PFSK-1 (cell line): ENCODE data around the gene GMPR2.

ENCODE experiments used
- FOXP2 ChIP-seq: optimal IDR thresholded peaks from 2 replicates; pipeline ENCODE3; 2011; ENCODE audit warnings: borderline replicate concordance, control low read depth, inconsistent platforms; ENCODE audit not compliant: insufficient read depth; ENCODE audit errors: extremely low read length, extremely low read depth
- POLR2AphosphoS5 ChIP-seq: IDR thresholded peaks from 2 replicates; pipeline ENCODE4 v1.6.1; 2012; ENCODE audit warnings: low read depth, mild to moderate bottlenecking, control low read depth, low read length, moderate library complexity
- TAF1 ChIP-seq: IDR thresholded peaks from 2 replicates; pipeline ENCODE4 v1.6.1; 2012; ENCODE audit warnings: low read length, control low read depth, borderline replicate concordance; ENCODE audit not compliant: insufficient read depth
- TF ChIP-seq, protein P1 (sequence below), 2 experiments: IDR thresholded peaks; 2 replicates each; pipeline versions ENCODE4 v1.6.1 to v1.8.0; 2011 to 2012; ENCODE audit warnings: low read depth in 2 of 2, low read length in 2 of 2, control low read depth in 1 of 2, inconsistent platforms in 1 of 2, mild to moderate bottlenecking in 1 of 2, moderate library complexity in 1 of 2; ENCODE audit not compliant: insufficient read depth in 1 of 2

DNA sequence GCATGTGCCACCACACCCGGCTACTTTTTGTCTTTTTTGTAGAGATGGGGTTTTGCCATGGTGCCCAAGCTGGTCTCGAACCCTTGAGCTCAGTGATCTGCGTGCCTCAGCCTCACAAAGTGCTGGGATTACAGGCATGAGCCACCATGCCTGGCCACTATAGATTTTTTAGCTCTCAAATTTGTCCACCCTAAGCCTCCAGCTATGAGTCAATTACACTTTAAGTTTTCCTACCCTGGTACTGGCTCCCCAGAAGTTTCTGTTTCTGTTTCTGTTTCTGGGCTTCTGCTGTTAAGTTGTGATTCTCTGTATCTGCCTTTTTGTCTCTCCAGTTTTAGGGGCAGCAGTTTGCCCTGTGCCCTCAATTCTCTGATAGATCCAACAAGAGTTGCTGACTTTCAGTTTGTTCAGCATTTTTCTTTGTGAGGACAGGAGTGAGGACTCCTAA, 14.1 kb downstream of the GMPR2 start:
- TF ChIP-seq TAF1 (no peak), POLR2AphosphoS5 (no peak), FOXP2 (no peak)
- TF ChIP-seq, protein P1, sequence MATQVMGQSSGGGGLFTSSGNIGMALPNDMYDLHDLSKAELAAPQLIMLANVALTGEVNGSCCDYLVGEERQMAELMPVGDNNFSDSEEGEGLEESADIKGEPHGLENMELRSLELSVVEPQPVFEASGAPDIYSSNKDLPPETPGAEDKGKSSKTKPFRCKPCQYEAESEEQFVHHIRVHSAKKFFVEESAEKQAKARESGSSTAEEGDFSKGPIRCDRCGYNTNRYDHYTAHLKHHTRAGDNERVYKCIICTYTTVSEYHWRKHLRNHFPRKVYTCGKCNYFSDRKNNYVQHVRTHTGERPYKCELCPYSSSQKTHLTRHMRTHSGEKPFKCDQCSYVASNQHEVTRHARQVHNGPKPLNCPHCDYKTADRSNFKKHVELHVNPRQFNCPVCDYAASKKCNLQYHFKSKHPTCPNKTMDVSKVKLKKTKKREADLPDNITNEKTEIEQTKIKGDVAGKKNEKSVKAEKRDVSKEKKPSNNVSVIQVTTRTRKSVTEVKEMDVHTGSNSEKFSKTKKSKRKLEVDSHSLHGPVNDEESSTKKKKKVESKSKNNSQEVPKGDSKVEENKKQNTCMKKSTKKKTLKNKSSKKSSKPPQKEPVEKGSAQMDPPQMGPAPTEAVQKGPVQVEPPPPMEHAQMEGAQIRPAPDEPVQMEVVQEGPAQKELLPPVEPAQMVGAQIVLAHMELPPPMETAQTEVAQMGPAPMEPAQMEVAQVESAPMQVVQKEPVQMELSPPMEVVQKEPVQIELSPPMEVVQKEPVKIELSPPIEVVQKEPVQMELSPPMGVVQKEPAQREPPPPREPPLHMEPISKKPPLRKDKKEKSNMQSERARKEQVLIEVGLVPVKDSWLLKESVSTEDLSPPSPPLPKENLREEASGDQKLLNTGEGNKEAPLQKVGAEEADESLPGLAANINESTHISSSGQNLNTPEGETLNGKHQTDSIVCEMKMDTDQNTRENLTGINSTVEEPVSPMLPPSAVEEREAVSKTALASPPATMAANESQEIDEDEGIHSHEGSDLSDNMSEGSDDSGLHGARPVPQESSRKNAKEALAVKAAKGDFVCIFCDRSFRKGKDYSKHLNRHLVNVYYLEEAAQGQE (IDR thresholded peaks at IDR 0.05; ENCODE audit: insufficient read depth in 1 of 2, low read depth in 2 of 2, low read length in 2 of 2) = no peak
